GM10266 (cell line): Measurements from ENCODE around the gene ISCA1.
"Not testable (repeated sequence)": the region's sequence is repeated elsewhere in the genome, so short reads cannot be mapped to it uniquely, and the experiment has no call there.

Experiments
- DNase-seq: peaks from one replicate; pipeline ENCODE4 v3.0.0; 2012; ENCODE audit errors: extremely low spot score
- TF ChIP-seq, protein P1 (sequence below): IDR thresholded peaks from 2 replicates; pipeline ENCODE4 v1.5.1; 2012; ENCODE audit warnings: mild to moderate bottlenecking, low read depth; ENCODE audit not compliant: control insufficient read depth, insufficient read depth; ENCODE audit errors: missing control alignments

ISCA1 gene

DNA sequence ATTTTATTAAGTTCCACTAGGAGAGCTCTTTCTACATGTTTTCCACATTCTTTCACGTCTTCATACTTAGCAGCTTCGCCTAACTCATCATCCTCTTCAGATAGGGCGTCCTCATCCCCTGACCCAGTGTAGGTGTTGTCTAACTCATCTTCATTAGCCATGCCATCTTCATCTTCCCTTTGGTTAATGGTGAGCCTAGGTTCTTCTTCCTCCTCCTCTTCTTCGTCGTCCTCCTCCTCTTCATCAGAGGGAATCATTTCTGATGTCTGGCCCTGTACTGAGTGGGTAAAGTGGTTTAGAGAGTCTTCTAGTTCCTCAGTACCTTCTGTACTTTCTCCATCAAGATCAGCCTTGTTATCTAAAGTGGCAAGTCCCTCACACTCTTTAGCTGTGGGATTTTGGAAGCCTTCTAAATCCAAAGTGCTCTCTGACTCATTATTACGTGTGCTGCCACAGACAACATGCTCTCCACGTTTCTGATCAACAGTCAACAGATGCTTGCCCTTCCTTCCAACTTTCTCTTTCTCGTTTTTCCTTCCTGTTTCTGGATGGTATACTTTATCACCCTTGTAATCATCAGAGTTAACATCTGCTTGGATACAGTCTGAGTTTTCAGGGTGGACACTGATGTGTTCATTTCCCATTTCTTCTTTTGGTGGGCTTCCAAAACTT, 40.8 kb upstream of the ISCA1 start:
- DNase-seq, result no peak
- TF ChIP-seq, protein P1, sequence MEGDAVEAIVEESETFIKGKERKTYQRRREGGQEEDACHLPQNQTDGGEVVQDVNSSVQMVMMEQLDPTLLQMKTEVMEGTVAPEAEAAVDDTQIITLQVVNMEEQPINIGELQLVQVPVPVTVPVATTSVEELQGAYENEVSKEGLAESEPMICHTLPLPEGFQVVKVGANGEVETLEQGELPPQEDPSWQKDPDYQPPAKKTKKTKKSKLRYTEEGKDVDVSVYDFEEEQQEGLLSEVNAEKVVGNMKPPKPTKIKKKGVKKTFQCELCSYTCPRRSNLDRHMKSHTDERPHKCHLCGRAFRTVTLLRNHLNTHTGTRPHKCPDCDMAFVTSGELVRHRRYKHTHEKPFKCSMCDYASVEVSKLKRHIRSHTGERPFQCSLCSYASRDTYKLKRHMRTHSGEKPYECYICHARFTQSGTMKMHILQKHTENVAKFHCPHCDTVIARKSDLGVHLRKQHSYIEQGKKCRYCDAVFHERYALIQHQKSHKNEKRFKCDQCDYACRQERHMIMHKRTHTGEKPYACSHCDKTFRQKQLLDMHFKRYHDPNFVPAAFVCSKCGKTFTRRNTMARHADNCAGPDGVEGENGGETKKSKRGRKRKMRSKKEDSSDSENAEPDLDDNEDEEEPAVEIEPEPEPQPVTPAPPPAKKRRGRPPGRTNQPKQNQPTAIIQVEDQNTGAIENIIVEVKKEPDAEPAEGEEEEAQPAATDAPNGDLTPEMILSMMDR, result no peak

DNA sequence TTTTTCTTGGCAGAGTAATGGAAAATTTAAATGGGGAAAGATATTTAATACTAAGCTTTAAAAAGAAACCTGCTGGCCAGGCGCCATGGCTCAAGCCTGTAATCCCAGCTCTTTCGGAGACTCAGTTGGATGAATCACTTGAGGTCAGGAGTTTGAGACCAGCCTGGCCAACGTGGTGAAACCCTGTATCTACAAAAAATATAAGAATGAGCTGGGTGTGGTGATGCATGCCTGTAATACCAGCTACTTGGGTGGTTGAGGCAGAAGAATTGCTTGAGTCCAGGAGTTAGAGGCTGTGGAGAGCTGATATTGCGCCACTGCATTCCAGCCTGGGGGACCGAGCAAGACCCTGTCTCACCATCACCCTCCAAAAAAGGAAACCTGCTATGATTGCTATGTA, 39.0 kb upstream of the ISCA1 start:
- TF ChIP-seq, protein P1, result no peak
- DNase-seq, result no peak

DNA sequence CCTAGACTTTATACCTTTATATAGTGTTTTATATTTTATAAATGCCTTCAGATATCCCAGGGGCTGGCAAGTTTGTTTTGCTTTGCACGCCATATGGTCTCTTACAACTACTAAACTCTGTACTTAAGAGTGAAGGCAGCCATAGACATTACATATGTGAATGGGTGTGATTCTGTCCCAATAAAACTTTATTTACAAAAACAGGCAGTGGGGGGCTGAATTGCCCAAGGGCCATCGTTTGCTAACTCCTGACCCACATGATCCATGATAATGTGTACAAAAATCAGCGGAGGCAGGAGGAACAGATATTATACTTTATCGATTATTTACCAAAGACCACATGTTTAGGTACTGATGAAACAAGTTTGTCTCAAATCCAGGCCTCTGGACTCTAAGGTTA, 35.8 kb upstream of the ISCA1 start:
- DNase-seq, result no peak

DNA sequence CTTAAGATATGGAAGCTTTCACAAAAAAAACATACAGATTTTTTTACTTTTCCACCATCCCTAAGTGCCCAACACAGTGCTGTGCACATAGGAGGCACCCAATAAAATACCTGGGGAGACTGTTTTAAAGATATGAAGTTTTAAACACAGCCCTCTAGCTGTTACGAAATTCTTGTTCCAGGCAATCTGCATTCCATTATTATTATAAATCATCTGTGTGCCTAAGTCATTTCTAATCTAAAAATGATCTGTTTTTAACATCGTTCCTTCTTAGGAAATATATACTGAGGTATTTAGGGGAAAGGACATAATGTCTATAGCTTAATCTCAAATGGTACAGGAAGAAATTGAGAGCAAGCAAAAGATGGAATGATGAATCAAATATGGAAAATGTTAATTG, 32.7 kb upstream of the ISCA1 start:
- no peak for DNase-seq
- TF ChIP-seq, protein P1, result no peak

More for the DNA sequence above, 35.8 kb upstream of the ISCA1 start:
- TF ChIP-seq, protein P1, result no peak

DNA sequence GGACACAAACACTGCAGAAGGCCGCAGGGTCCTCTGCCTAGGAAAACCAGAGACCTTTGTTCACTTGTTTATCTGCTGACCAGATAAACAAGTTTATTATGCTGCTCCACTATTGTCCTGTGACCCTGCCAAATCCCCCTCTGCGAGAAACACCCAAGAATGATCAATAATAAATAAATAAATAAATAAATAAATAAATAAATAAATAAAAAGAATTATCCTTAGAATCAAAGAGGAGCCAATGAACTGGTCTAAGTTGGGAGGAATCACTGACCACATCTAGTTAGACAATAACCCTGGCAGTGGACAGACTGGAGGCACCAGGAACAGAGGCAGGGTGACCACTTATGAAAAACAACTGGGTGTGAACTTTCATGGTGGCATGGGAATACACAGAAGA, 30.6 kb upstream of the ISCA1 start:
- DNase-seq, result not testable (repeated sequence)

DNA sequence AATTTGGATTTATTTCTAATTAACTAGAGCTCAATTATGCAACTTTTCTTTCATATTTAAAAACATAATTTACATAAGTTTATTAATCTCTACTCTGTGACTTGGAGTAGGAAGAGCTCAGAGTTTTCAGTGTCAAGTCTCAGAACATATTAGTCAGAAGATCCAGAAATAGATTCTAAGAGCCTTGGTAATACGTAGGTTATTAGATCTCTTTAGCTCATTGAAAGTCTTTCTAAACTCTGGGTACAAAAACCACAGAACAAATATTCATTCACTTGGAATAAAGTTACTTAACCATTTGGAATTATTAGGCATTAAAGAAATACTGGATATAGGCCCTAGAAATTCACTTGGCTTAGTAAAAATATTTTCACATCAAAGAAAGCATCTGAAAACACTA, 26.3 kb upstream of the ISCA1 start:
- TF ChIP-seq, protein P1, result no peak
- no peak for DNase-seq

DNA sequence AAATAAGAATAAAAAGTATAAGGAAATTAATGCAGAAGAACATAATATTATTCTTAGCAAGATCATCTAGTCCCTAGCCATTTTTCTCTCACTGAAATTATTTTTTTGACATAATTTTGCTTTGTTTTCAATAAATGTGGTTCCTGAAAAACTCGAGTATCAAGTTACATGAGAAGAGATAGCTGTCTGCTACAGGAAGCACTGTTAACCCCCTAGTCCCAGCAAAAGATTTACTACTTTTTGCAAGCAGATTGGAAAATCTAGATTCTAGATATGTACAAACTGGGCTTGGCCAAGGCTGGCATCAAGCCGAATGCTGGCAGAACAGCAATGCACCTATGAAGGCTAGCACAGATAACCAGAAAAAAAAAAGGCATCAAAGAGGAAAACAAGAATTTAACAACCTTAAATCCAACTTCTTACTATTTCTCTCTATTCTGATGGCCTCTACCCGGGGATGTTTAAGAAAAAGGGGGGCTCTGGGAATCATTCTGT, 21.9 kb upstream of the ISCA1 start:
- TF ChIP-seq, protein P1, result no peak
- DNase-seq, result no peak
